HG03520 (cell line): ENCODE data around the gene RPGRIP1L.
"Not testable (repeated sequence)": the region's sequence is repeated elsewhere in the genome, so short reads cannot be mapped to it uniquely, and the experiment has no call there.

Source experiments
- ATAC-seq: cut with Tn5 transposase; IDR thresholded peaks from one replicate; pipeline ENCODE4 v1.9.1; 2021; ENCODE audit warnings: mild to moderate bottlenecking, moderate library complexity; ENCODE audit not compliant: unreplicated experiment

The RPGRIP1L gene

GRCh38 chr16:53713403-53714204 is 9.9 kb upstream of the RPGRIP1L start:
- ATAC-seq = no peak

- ATAC-seq = no peak
Measured at GRCh38 chr16:53712065-53712464, 8.4 kb upstream of the RPGRIP1L start.

- ATAC-seq = no peak
Measured at GRCh38 chr16:53711390-53711789, 7.7 kb upstream of the RPGRIP1L start.

GRCh38 chr16:53708490-53708889 is 4.8 kb upstream of the RPGRIP1L start:
- no peak for ATAC-seq

- ATAC-seq = no peak
Measured at GRCh38 chr16:53707671-53708070, 4.0 kb upstream of the RPGRIP1L start.

GRCh38 chr16:53704445-53704813 is 770 bp upstream of the RPGRIP1L start:
- no peak for ATAC-seq

GRCh38 chr16:53698271-53698670 is 5.4 kb downstream of the RPGRIP1L start:
- ATAC-seq = not testable (repeated sequence)

- ATAC-seq = no peak
Measured at GRCh38 chr16:53695070-53695469, 8.6 kb downstream of the RPGRIP1L start.

GRCh38 chr16:53693320-53693719 is 10.3 kb downstream of the RPGRIP1L start:
- no peak for ATAC-seq

GRCh38 chr16:53692146-53692545 is 11.5 kb downstream of the RPGRIP1L start:
- no peak for ATAC-seq

- ATAC-seq = no peak
Measured at GRCh38 chr16:53690771-53691170, 12.9 kb downstream of the RPGRIP1L start.

GRCh38 chr16:53689636-53690035 is 14.0 kb downstream of the RPGRIP1L start:
- no peak for ATAC-seq

- ATAC-seq = no peak
Measured at GRCh38 chr16:53686710-53687109, 16.9 kb downstream of the RPGRIP1L start.

- not testable (repeated sequence) for ATAC-seq
Measured at GRCh38 chr16:53685334-53685733, 18.3 kb downstream of the RPGRIP1L start.

GRCh38 chr16:53681354-53681753 is 22.3 kb downstream of the RPGRIP1L start:
- ATAC-seq = no peak

GRCh38 chr16:53680756-53681155 is 22.9 kb downstream of the RPGRIP1L start:
- ATAC-seq = no peak

GRCh38 chr16:53678756-53679343 is 24.8 kb downstream of the RPGRIP1L start:
- no peak for ATAC-seq

GRCh38 chr16:53678155-53678554 is 25.5 kb downstream of the RPGRIP1L start:
- no peak for ATAC-seq

- ATAC-seq = no peak
Measured at GRCh38 chr16:53673189-53673588, 30.5 kb downstream of the RPGRIP1L start.

GRCh38 chr16:53672461-53672860 is 31.2 kb downstream of the RPGRIP1L start:
- ATAC-seq = no peak

- ATAC-seq = no peak
Measured at GRCh38 chr16:53668869-53669268, 34.8 kb downstream of the RPGRIP1L start.

- no peak for ATAC-seq
Measured at GRCh38 chr16:53666786-53667415, 36.8 kb downstream of the RPGRIP1L start.
